Breast epithelium (tissue), 4 donors: ENCODE results near the gene SENP3. TPM values are rescaled to one million over a fixed set of nuclear protein-coding genes. Genes with fewer than 3 reads are reported as not detected.

ENCODE experiments used
- DNase-seq, 2 donors: peaks; one replicate each; pipeline ENCODE4 v3.0.0-alpha.2; 2019; ENCODE audit warnings: low spot score in 2 of 2
- H3K27ac ChIP-seq, 2 donors: fragments of 200-600 bp; sonication (generic) in 1 of 2; one replicate each; pipeline ENCODE4 v1.5.1; 2016 to 2019; ENCODE audit warnings: mild to moderate bottlenecking in 1 of 2
- H3K27me3 ChIP-seq, 2 donors: fragments of 200-600 bp; sonication (generic) in 1 of 2; one replicate each; pipeline versions ENCODE4 v1.5.1 to v1.6.0; 2017 to 2019; ENCODE audit warnings: control low read depth in 1 of 2, mild to moderate bottlenecking in 1 of 2
- H3K36me3 ChIP-seq: fragments of 200-600 bp; one replicate; pipeline ENCODE4 v1.5.1; 2019
- H3K4me1 ChIP-seq, 2 donors: fragments of 200-600 bp; sonication (generic); one replicate each; pipeline ENCODE4 v1.5.1; 2016 to 2019; ENCODE audit warnings: control low read depth in 1 of 2
- H3K4me3 ChIP-seq, 3 donors: fragments of 200-600 bp; sonication (generic); 1 replicate in 2 of 3; 2 replicates in 1 of 3; pipeline ENCODE4 v1.5.1; 2016 to 2019; ENCODE audit warnings: mild to moderate bottlenecking in 3 of 3, moderate library complexity in 2 of 3
- H3K9me3 ChIP-seq, 2 donors: fragments of 200-600 bp; sonication (generic) in 1 of 2; one replicate each; pipeline ENCODE4 v1.5.1; 2016 to 2019; ENCODE audit warnings: control low read depth in 1 of 2
- CTCF ChIP-seq, 3 donors: fragments of 450-650 bp; IDR thresholded peaks; one replicate each; pipeline ENCODE4 v1.5.1; 2016 to 2017; ENCODE audit warnings: antibody characterized with exemption in 3 of 3, mild to moderate bottlenecking in 3 of 3, moderate library complexity in 3 of 3
- POLR2A ChIP-seq: fragments of 450-650 bp; IDR thresholded peaks from one replicate; pipeline ENCODE4 v1.6.1; 2016; ENCODE audit warnings: antibody characterized with exemption, mild to moderate bottlenecking, moderate library complexity
- POLR2AphosphoS5 ChIP-seq, 3 donors: sonication (generic); formaldehyde crosslinking; IDR thresholded peaks; one replicate each; pipeline ENCODE4 v1.6.1; 2017; ENCODE audit warnings: antibody characterized with exemption in 3 of 3
- intact Hi-C: fragments of 100-400 bp; cut with DNase I; formaldehyde crosslinking; loops from one replicate; pipeline ENCODE4 v1.15.1; 2023; ENCODE audit warnings: low total_unique reads
- total RNA-seq, 3 donors: library from RNA; depleted of rRNA; stranded (reverse); fragments of >200 nt; gene quantifications; one replicate each; pipeline ENCODE4 v1.1.0, GENCODE V29; 2016

The SENP3 gene
- total RNA-seq, 3 donors from 2014 or later = 59.5 to 65.2 (median 62.3) TPM

- DNase-seq = peak; percentile 91 to 96
- intact Hi-C loops = loop anchor here (10.0 kb wide), 1 partner anchor 46 kb away; no protein-coding TSS in a partner anchor
- H3K27ac ChIP-seq = peak overlapping the region; percentile 98 to 99
- H3K9me3 ChIP-seq = no peaks in the 10 kb centered on the region
- peaks cover 15 to 43% of the 10 kb centered on the region in 2 donors for H3K4me1 ChIP-seq
- peak overlapping the region; percentile 81 to 90 (median 89) for H3K4me3 ChIP-seq
- no peaks in the 10 kb centered on the region for H3K36me3 ChIP-seq
- no peaks in the 10 kb centered on the region for H3K27me3 ChIP-seq
- TF ChIP-seq POLR2AphosphoS5 (IDR thresholded peaks at IDR 0.05) (peak in 1 of 3 donors; percentile 58), CTCF (IDR thresholded peaks at IDR 0.05) (peak; percentile 78 to 95 (median 90)), POLR2A (no peak)
Measured at GRCh38 chr17:7561028-7561575, 617 bp upstream of the SENP3 start.

GRCh38 chr17:7562208-7562605 lies 488 bp downstream of the SENP3 start:
- H3K36me3 ChIP-seq = no peaks in the 10 kb centered on the region
- peak overlapping the region; percentile 81 to 90 (median 89) for H3K4me3 ChIP-seq
- peaks cover 14 to 42% of the 10 kb centered on the region in 2 donors for H3K4me1 ChIP-seq
- no peaks in the 10 kb centered on the region for H3K9me3 ChIP-seq
- no peaks in the 10 kb centered on the region for H3K27me3 ChIP-seq
- TF ChIP-seq CTCF (IDR thresholded peaks at IDR 0.05) = no peak
- no peak for TF ChIP-seq POLR2A
- TF ChIP-seq POLR2AphosphoS5 (IDR thresholded peaks at IDR 0.05) = no peak
- intact Hi-C loops = loop anchor here (10.0 kb wide), 1 partner anchor 47 kb away; no protein-coding TSS in a partner anchor
- DNase-seq = no peak
- peak overlapping the region; percentile 98 to 99 for H3K27ac ChIP-seq

DNA sequence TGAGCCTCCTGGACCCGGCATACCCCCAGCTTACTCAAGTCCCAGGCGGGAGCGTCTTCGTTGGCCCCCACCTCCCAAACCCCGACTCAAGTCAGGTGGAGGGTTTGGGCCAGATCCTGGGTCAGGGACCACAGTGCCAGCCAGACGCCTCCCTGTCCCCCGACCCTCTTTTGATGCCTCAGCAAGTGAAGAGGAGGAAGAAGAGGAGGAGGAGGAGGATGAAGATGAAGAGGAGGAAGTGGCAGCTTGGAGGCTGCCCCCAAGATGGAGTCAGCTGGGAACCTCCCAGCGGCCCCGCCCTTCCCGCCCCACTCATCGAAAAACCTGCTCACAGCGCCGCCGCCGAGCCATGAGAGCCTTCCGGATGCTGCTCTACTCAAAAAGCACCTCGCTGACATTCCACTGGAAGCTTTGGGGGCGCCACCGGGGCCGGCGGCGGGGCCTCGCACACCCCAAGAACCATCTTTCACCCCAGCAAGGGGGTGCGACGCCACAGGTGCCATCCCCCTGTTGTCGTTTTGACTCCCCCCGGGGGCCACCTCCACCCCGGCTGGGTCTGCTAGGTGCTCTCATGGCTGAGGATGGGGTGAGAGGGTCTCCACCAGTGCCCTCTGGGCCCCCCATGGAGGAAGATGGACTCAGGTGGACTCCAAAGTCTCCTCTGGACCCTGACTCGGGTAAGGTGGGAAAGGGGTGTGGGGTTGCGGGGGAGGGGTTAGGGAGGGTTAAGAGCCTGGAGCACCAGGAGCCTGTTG lies 1.6 kb downstream of the SENP3 start:
- Histone ChIP-seq H3K9me3 (no peaks in the 10 kb centered on the region), H3K27ac (no peak overlapping the region), H3K4me1 (peaks cover 10 to 34% of the 10 kb centered on the region in 2 donors), H3K27me3 (no peaks in the 10 kb centered on the region), H3K36me3 (no peaks in the 10 kb centered on the region), H3K4me3 (peak overlapping the region in 2 of 3 donors; percentile 81 to 90)
- TF ChIP-seq POLR2A (no peak), POLR2AphosphoS5 (IDR thresholded peaks at IDR 0.05) (no peak), CTCF (IDR thresholded peaks at IDR 0.05) (no peak)
- DNase-seq = no peak
- intact Hi-C loops = loop anchor here (10.0 kb wide), 1 partner anchor 48 kb away; no protein-coding TSS in a partner anchor

- no peaks in the 10 kb centered on the region for H3K9me3 ChIP-seq
- peaks cover 0 to 8% of the 10 kb centered on the region in 2 donors for H3K4me1 ChIP-seq
- H3K4me3 ChIP-seq = no peak overlapping the region
- no peaks in the 10 kb centered on the region for H3K36me3 ChIP-seq
- H3K27ac ChIP-seq = no peak overlapping the region
- DNase-seq = no peak
- intact Hi-C loops = loop anchor here (10.0 kb wide), 1 partner anchor 55 kb away; no protein-coding TSS in a partner anchor
- H3K27me3 ChIP-seq = no peaks in the 10 kb centered on the region
- TF ChIP-seq POLR2AphosphoS5 (IDR thresholded peaks at IDR 0.05) (no peak), POLR2A (no peak)
Measured at GRCh38 chr17:7569571-7569970, 7.9 kb downstream of the SENP3 start.

DNA sequence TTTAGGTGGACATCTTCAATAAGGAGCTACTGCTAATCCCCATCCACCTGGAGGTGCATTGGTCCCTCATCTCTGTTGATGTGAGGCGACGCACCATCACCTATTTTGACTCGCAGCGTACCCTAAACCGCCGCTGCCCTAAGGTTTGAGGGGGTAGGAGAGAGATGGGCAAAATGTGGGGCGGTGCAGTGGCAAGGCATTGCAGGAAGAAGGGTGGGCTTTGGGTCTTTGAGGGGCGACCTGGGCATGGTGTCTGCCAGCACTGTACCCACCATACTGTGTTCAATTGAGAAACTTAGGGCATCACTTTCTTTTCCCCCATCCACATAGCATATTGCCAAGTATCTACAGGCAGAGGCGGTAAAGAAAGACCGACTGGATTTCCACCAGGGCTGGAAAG lies 8.6 kb downstream of the SENP3 start:
- no peaks in the 10 kb centered on the region for H3K27me3 ChIP-seq
- TF ChIP-seq CTCF (IDR thresholded peaks at IDR 0.05) (no peak), POLR2A (no peak), POLR2AphosphoS5 (IDR thresholded peaks at IDR 0.05) (no peak)
- intact Hi-C loops = no loop called here
- H3K27ac ChIP-seq = no peak overlapping the region
- H3K9me3 ChIP-seq = no peaks in the 10 kb centered on the region
- H3K36me3 ChIP-seq = peaks cover 2% of the 10 kb centered on the region
- H3K4me3 ChIP-seq = no peak overlapping the region
- DNase-seq = no peak
- peaks cover 5 to 8% of the 10 kb centered on the region in 2 donors for H3K4me1 ChIP-seq
